OCI-LY1 (cell line): ENCODE results near the gene MRPL24.

ENCODE experiments used
- H2AFZ ChIP-seq: fragments of 200-600 bp; sonication (generic), shearing (Covaris generic); 2 replicates; pipeline ENCODE4 v1.6.0; 2014; ENCODE audit warnings: antibody characterized with exemption, mild to moderate bottlenecking, low read length
- H3F3A ChIP-seq: fragments of 200-600 bp; sonication (generic), shearing (Covaris generic); 2 replicates; pipeline ENCODE4 v1.6.0; 2014; ENCODE audit warnings: mild to moderate bottlenecking, antibody characterized with exemption, low read length, moderate library complexity; ENCODE audit not compliant: insufficient read depth
- H3K27ac ChIP-seq: fragments of 200-600 bp; sonication (generic); 2 replicates; pipeline ENCODE4 v1.5.1; 2014; ENCODE audit warnings: low read length, mixed run types, mild to moderate bottlenecking, low read depth; ENCODE audit not compliant: poor library complexity, severe bottlenecking
- H3K27me3 ChIP-seq: fragments of 200-600 bp; sonication (generic); 2 replicates; pipeline ENCODE4 v1.6.0; 2014; ENCODE audit warnings: antibody characterized with exemption, mild to moderate bottlenecking, low read length, moderate library complexity; ENCODE audit not compliant: insufficient read depth
- H3K36me3 ChIP-seq: fragments of 200-600 bp; sonication (generic); 2 replicates; pipeline ENCODE4 v1.6.1; 2014; ENCODE audit warnings: mild to moderate bottlenecking, antibody characterized with exemption, low read length, moderate library complexity, mixed read lengths; ENCODE audit not compliant: insufficient read depth
- H3K4me1 ChIP-seq: fragments of 200-600 bp; sonication (generic); 2 replicates; pipeline ENCODE4 v1.5.1; 2014; ENCODE audit warnings: mild to moderate bottlenecking, low read length, moderate library complexity; ENCODE audit not compliant: insufficient read depth, severe bottlenecking
- H3K4me2 ChIP-seq: fragments of 200-600 bp; sonication (generic), shearing (Covaris generic); 2 replicates; pipeline ENCODE4 v1.6.1; 2014; ENCODE audit warnings: low read length
- H3K4me3 ChIP-seq: fragments of 200-600 bp; sonication (generic); 2 replicates; pipeline ENCODE4 v1.5.1; 2014; ENCODE audit warnings: low read length, low read depth, mild to moderate bottlenecking, mixed read lengths; ENCODE audit not compliant: poor library complexity, severe bottlenecking
- H3K79me2 ChIP-seq: fragments of 200-600 bp; shearing (Covaris generic); 2 replicates; pipeline ENCODE4 v1.6.1; 2016; ENCODE audit warnings: mixed run types, low read length, mixed read lengths; ENCODE audit not compliant: insufficient read depth
- H3K9ac ChIP-seq: fragments of 200-600 bp; sonication (generic), shearing (Covaris generic); 2 replicates; pipeline ENCODE4 v1.6.1; 2014; ENCODE audit warnings: mild to moderate bottlenecking, low read length, mixed read lengths
- H3K9me2 ChIP-seq: fragments of 200-600 bp; sonication (generic), shearing (Covaris generic); 2 replicates; pipeline ENCODE4 v1.6.1; 2014; ENCODE audit warnings: low read depth, mild to moderate bottlenecking, low read length, mixed read lengths
- H3K9me3 ChIP-seq: fragments of 200-600 bp; shearing (Covaris generic); 2 replicates; pipeline ENCODE4 v1.6.1; 2014; ENCODE audit warnings: low read length, mixed read lengths
- H4K20me1 ChIP-seq: fragments of 200-600 bp; sonication (generic), shearing (Covaris generic); 2 replicates; pipeline ENCODE4 v1.6.0; 2016; ENCODE audit warnings: mild to moderate bottlenecking, low read length; ENCODE audit not compliant: insufficient read depth
- CTCF ChIP-seq: fragments of 200-600 bp; sonication (generic), shearing (Covaris generic); IDR thresholded peaks from 2 replicates; pipeline ENCODE4 v1.5.1; 2017; ENCODE audit warnings: mild to moderate bottlenecking, antibody characterized with exemption, low read length, moderate library complexity, mixed read lengths
- EZH2 ChIP-seq: fragments of 200-600 bp; sonication (generic), shearing (Covaris generic); IDR thresholded peaks from 2 replicates; pipeline ENCODE4 v1.8.0; 2017; ENCODE audit warnings: borderline replicate concordance, mixed run types, mild to moderate bottlenecking, antibody characterized with exemption, low read length, moderate library complexity, mixed read lengths

Gene MRPL24

DNA sequence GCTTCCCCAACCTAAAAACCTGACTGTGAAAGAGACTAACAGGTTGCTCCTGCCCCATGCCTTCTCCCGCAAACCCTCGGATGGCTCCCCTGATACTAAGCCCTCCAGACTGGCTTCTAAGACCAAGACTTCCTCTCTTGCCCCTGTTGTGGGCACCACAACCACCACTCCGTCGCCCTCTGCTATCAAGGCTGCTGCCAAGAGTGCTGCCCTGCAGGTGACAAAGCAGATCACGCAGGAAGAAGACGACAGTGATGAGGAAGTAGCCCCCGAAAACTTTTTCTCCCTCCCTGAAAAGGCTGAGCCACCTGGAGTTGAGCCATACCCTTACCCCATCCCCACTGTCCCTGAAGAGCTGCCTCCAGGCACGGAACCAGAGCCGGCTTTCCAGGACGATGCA is 45.8 kb upstream of the MRPL24 start:
- no peaks in the 10 kb centered on the region for H3K27me3 ChIP-seq
- no peaks in the 10 kb centered on the region for H3K9me3 ChIP-seq
- H3K4me2 ChIP-seq, result no peak overlapping the region
- H2AFZ ChIP-seq, result no peak overlapping the region
- no peak overlapping the region for H3K9ac ChIP-seq
- no peaks in the 10 kb centered on the region for H3F3A ChIP-seq
- H3K27ac ChIP-seq, result no peak overlapping the region
- no peak overlapping the region for H3K4me3 ChIP-seq
- peaks cover 72% of the 10 kb centered on the region for H3K36me3 ChIP-seq
- TF ChIP-seq CTCF, result no peak
- no peak for TF ChIP-seq EZH2
- 0 out of 2 replicates have a peak, but pooled peaks cover 2% of the 10 kb centered on the region for H3K79me2 ChIP-seq
- H3K9me2 ChIP-seq, result no peaks in the 10 kb centered on the region
- no peaks in the 10 kb centered on the region for H3K4me1 ChIP-seq
- no peaks in the 10 kb centered on the region for H4K20me1 ChIP-seq

DNA sequence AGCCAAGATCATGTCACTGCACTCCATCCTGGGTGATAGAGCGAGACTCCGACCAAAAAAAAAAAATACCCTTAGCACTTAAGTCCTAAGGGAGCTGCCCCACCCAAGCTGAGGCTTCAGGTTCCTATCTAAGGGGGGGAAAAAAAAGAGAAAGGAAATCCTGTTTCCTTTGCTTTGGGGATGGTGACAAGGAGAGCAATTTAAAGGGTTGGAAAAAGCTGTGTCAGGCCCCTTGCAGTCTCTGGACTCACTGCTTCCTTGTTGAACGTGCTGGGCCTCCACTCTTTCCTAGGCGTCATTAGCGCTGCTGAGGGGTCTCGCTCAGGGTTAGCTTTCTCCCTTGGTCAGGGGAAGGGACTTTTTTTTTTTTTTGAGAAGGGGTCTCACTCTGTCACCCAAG is 44.6 kb upstream of the MRPL24 start:
- Histone ChIP-seq H3K36me3 (peaks cover 73% of the 10 kb centered on the region), H3K27me3 (no peaks in the 10 kb centered on the region), H3K9me2 (no peaks in the 10 kb centered on the region), H4K20me1 (no peaks in the 10 kb centered on the region), H3K4me3 (no peak overlapping the region), H3K4me1 (no peaks in the 10 kb centered on the region), H3K79me2 (peaks cover 10% of the 10 kb centered on the region; the same call in 1 of the 2 replicates), H3K27ac (no peak overlapping the region), H3K9ac (no peak overlapping the region), H3K4me2 (no peak overlapping the region), H2AFZ (no peak overlapping the region), H3F3A (no peaks in the 10 kb centered on the region), H3K9me3 (no peaks in the 10 kb centered on the region)
- TF ChIP-seq CTCF (no peak), EZH2 (no peak)

- no peaks in the 10 kb centered on the region for H3K27me3 ChIP-seq
- peaks cover 49% of the 10 kb centered on the region for H3K36me3 ChIP-seq
- peaks cover 10% of the 10 kb centered on the region for H3K4me1 ChIP-seq
- H4K20me1 ChIP-seq, result no peaks in the 10 kb centered on the region
- no peak overlapping the region for H3K4me2 ChIP-seq
- H3K9ac ChIP-seq, result no peak overlapping the region
- no peaks in the 10 kb centered on the region for H3K9me2 ChIP-seq
- no peak overlapping the region for H2AFZ ChIP-seq
- H3K9me3 ChIP-seq, result no peaks in the 10 kb centered on the region
- no peak for TF ChIP-seq EZH2
- no peak for TF ChIP-seq CTCF
- no peak overlapping the region for H3K27ac ChIP-seq
- H3K79me2 ChIP-seq, result peaks cover 40% of the 10 kb centered on the region
- no peak overlapping the region for H3K4me3 ChIP-seq
- H3F3A ChIP-seq, result no peaks in the 10 kb centered on the region
These were observed 40.8 kb upstream of the MRPL24 start for GRCh38 chr1:156781585-156782186.
